Right atrium auricular region (tissue), 2 donors: ENCODE measurements around the gene ACOT13. TPM values are rescaled to one million over a fixed set of nuclear protein-coding genes. Genes with fewer than 3 reads are reported as not detected.
A peak's percentile ranks its signal among the peaks of the same experiment; 100 is the strongest.
"Not testable (repeated sequence)": the region's sequence is repeated elsewhere in the genome, so short reads cannot be mapped to it uniquely, and the experiment has no call there.

Source experiments
- DNase-seq: peaks from one replicate; pipeline ENCODE4 v3.0.0-alpha.2; 2019; ENCODE audit warnings: low spot score
- H3K27ac ChIP-seq, 2 donors: fragments of 200-600 bp; sonication (generic); 1 replicate in 1 of 2; 2 replicates in 1 of 2; pipeline ENCODE4 v1.5.1; 2016 to 2019
- H3K27me3 ChIP-seq, 2 donors: fragments of 200-600 bp; sonication (generic); one replicate each; pipeline versions ENCODE4 v1.5.1 to v1.6.0; 2017 to 2019
- H3K36me3 ChIP-seq: fragments of 200-600 bp; sonication (generic); one replicate; pipeline ENCODE4 v1.5.1; 2016
- H3K4me1 ChIP-seq, 2 donors: fragments of 200-600 bp; sonication (generic); one replicate each; pipeline versions ENCODE4 v1.5.1 to v1.6.0; 2017 to 2019
- H3K4me3 ChIP-seq, 2 donors: fragments of 200-600 bp; sonication (generic); 1 replicate in 1 of 2; 2 replicates in 1 of 2; pipeline ENCODE4 v1.5.1; 2017 to 2019; ENCODE audit warnings: mild to moderate bottlenecking in 1 of 2, moderate library complexity in 1 of 2
- H3K9me3 ChIP-seq, 2 donors: fragments of 200-600 bp; sonication (generic); one replicate each; pipeline ENCODE4 v1.5.1; 2019
- CTCF ChIP-seq, 2 donors: fragments of 200-600 bp; sonication (generic); IDR thresholded peaks; one replicate each; pipeline ENCODE4 v1.5.1; 2019; ENCODE audit warnings: antibody characterized with exemption in 2 of 2
- total RNA-seq, 2 donors: library from RNA; depleted of rRNA; stranded (reverse); fragments of >200 nt; gene quantifications; one replicate each; pipeline ENCODE4 v1.1.0, GENCODE V29; 2016

ACOT13 gene
- total RNA-seq, 2 donors from 2014 or later = 12.0 to 19.9 TPM

DNA sequence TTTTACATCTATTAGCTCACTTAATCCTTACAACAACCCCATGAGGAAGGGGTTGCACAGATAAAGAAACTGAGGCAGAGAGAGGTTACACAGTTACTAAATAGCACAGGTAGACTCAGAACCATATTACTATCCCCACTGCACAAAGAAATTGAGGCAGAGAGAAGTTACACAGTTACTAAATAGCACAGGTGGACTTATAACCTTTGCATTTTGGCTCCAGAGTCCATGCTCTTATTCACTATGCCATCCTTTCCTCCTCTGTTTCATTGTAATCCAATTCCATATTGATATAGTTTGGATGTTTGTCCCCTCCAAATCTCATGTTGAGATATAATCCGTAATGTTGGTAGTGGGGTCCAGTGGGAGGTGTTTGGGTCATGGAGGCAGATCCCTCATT lies 3.7 kb upstream of the ACOT13 start:
- peaks cover 16% of the 10 kb centered on the region for H3K36me3 ChIP-seq
- H3K4me3 ChIP-seq = no peak overlapping the region
- no peaks in the 10 kb centered on the region for H3K9me3 ChIP-seq
- H3K4me1 ChIP-seq = peaks cover 0 to 27% of the 10 kb centered on the region in 2 donors
- TF ChIP-seq CTCF (IDR thresholded peaks at IDR 0.05) = no peak
- H3K27me3 ChIP-seq = no peaks in the 10 kb centered on the region
- no peak for DNase-seq
- no peak overlapping the region for H3K27ac ChIP-seq

DNA sequence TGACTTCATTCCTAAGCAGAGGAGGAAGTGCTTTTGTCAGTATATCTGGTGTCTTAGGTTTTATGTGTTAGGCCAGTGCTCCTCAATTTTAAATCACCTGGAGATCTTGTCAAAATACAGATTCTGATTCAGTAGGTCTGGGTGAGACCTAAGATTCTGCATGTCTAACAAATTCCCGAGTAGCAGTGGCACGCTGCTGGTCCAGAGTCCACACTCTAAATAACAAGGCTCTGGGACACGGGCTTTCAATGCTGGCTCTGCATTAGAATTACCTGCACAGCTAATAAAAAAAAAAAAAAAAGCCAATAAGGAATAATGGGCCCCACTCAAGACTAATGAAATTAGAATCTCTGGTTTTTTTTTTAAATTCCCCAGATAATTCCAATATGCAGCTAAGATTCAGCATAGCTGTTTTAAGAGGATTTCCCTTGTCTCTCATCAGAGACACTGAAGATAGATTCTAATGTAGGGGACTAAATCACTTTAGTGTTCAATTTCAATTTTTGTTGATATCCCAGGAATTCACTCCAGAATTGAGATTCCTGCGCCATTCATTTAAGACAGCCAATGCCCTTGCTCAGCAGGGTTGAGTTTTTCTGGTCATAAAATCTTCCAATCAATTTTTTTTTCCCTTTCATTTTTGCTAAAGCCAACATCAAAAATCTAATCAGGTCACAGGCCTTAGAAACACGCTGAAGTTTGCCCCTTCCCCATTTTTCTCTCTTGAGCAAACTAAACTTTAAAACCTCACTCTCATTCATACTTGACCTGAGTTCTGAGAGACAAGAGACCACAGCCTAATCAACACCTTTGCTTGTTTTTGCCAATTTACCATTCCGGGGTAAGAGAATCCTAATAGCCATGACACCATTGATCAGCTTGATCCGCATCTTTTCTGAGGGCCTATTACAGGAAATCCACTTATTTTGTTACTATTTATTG lies 2.6 kb upstream of the ACOT13 start:
- Histone ChIP-seq H3K4me1 (peaks cover 0 to 34% of the 10 kb centered on the region in 2 donors), H3K4me3 (no peak overlapping the region), H3K9me3 (no peaks in the 10 kb centered on the region), H3K36me3 (peaks cover 16% of the 10 kb centered on the region), H3K27me3 (no peaks in the 10 kb centered on the region), H3K27ac (no peak overlapping the region)
- no peak for TF ChIP-seq CTCF (IDR thresholded peaks at IDR 0.05)
- no peak for DNase-seq

- no peak for TF ChIP-seq CTCF (IDR thresholded peaks at IDR 0.05)
- H3K4me3 ChIP-seq = peak overlapping the region; percentile 68 to 79
- H3K27me3 ChIP-seq = no peaks in the 10 kb centered on the region
- H3K36me3 ChIP-seq = peaks cover 16% of the 10 kb centered on the region
- H3K9me3 ChIP-seq = no peaks in the 10 kb centered on the region
- no peak for DNase-seq
- peaks cover 0 to 34% of the 10 kb centered on the region in 2 donors for H3K4me1 ChIP-seq
- peak overlapping the region; percentile 91 to 93 for H3K27ac ChIP-seq
These were observed 708 bp upstream of the ACOT13 start for GRCh38 chr6:24666097-24666640.

- Histone ChIP-seq H3K4me3 (peak overlapping the region; percentile 68 to 79), H3K36me3 (peaks cover 12% of the 10 kb centered on the region), H3K27ac (peak overlapping the region; percentile 91 to 93), H3K9me3 (no peaks in the 10 kb centered on the region), H3K4me1 (peaks cover 0 to 34% of the 10 kb centered on the region in 2 donors), H3K27me3 (no peaks in the 10 kb centered on the region)
- no peak for TF ChIP-seq CTCF (IDR thresholded peaks at IDR 0.05)
- DNase-seq = no peak
These were observed 514 bp downstream of the ACOT13 start for GRCh38 chr6:24667378-24667803.

DNA sequence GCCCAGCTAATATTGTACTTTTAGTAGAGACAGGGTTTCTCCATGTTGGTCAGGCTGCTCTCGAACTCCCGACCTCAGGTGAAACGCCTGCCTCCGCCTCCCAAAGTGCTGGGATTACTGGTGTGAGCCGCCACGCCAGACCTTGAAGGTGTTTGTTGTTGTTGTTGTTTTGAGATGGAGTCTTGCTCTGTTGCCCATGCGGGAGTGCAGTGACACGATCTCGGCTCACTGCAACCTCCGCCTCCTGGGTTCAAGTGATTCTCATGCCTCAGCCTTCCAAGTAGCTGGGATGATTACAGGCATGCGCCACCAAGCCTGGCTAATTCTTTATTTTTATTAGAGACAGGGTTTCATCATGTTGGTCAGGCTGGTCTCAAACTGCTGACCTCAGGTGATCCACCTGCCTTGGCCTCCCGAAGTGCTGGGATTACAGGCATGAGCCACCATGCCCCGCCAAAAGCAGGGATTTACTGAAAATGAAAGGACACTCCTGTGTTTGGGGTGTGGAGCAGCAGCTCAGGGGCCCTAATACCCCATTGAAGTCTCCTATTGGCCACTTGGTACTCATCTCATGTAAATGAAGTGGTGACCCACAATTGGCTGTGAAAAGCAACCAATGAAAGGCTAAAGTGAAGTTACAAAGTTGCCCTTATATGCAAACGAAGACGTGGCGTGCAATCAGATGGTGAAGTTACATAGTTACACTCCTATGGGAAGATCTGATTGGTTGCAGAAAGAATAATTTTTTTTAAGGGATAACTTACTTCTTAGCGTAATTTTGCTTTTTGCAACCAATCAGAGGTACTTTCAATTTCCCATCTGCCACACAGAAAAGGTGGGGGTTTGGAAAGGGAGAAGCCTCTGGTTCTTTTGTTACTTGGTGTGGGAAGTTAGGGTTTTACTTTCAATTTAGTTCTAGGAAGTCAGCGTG lies 1.5 kb downstream of the ACOT13 start:
- H3K9me3 ChIP-seq, DNase-seq, H3K27me3 ChIP-seq, H3K36me3 ChIP-seq: not testable (repeated sequence)
- H3K27ac ChIP-seq = peak overlapping the region in 1 of 2 donors; percentile 91
- H3K4me1 ChIP-seq = peaks cover 0 to 34% of the 10 kb centered on the region in 2 donors
- peak overlapping the region; percentile 68 to 79 for H3K4me3 ChIP-seq
